K562 (cell line): ENCODE measurements around the gene FAAH. TPM values are rescaled to one million over a fixed set of nuclear protein-coding genes. Genes with fewer than 3 reads are reported as not detected.

Source experiments
- CREB3L1 ChIP-seq: fragments of 450-650 bp; IDR thresholded peaks from 2 replicates; pipeline ENCODE4 v1.6.1; 2014; ENCODE audit warnings: low read depth, mild to moderate bottlenecking, moderate library complexity, borderline replicate concordance
- HOMEZ ChIP-seq: fragments of 250-450 bp; sonication (Bioruptor Pico); IDR thresholded peaks from 2 replicates; pipeline ENCODE4 v1.4.0; 2020; ENCODE audit warnings: mild to moderate bottlenecking, moderate library complexity
- LCOR ChIP-seq: sonication (generic); formaldehyde crosslinking; IDR thresholded peaks from 2 replicates; pipeline ENCODE4 v1.8.0; 2022; ENCODE audit warnings: mild to moderate bottlenecking, missing genetic modification reagents
- MEIS2 ChIP-seq: fragments of 450-650 bp; IDR thresholded peaks from 2 replicates; pipeline ENCODE4 v1.6.1; 2014; ENCODE audit warnings: mild to moderate bottlenecking; ENCODE audit not compliant: partially characterized antibody
- NFXL1 ChIP-seq: fragments of 450-650 bp; formaldehyde crosslinking; IDR thresholded peaks from 2 replicates; pipeline ENCODE4 v1.4.0; 2021; ENCODE audit warnings: mild to moderate bottlenecking
- SMARCA4 ChIP-seq: fragments of 450-650 bp; IDR thresholded peaks from 2 replicates; pipeline ENCODE4 v1.6.1; 2016
- YBX1 ChIP-seq: fragments of 450-650 bp; IDR thresholded peaks from 2 replicates; pipeline ENCODE4 v1.7.1; 2016; ENCODE audit warnings: mild to moderate bottlenecking
- ZNF436 ChIP-seq: fragments of 250-450, 450-650 bp; sonication (Bioruptor Pico); formaldehyde crosslinking; IDR thresholded peaks from 2 replicates; pipeline ENCODE4 v1.7.0; 2020; ENCODE audit warnings: mild to moderate bottlenecking
- ZNF609 ChIP-seq: sonication (generic); formaldehyde crosslinking; IDR thresholded peaks from 2 replicates; pipeline ENCODE4 v1.8.1; 2023; ENCODE audit warnings: missing genetic modification reagents, mild to moderate bottlenecking, borderline replicate concordance
- ZNF764 ChIP-seq: fragments of 250-450 bp; sonication (Bioruptor Pico); IDR thresholded peaks from 2 replicates; pipeline ENCODE4 v1.4.0; 2020; ENCODE audit warnings: low read depth, mild to moderate bottlenecking, moderate library complexity
- polyA plus RNA-seq, 8 experiments: library from polyadenylated mRNA; depleted of rRNA in 4 of 8; stranded (reverse) in 5 of 8; unstranded in 3 of 8; fragments of >200 nt; fragmentation: Nextera tagmentation in 2 of 8; fragmentation: Illumina TruSeq in 1 of 8; extraction: Ambion mirVana in 2 of 8; extraction: Trizol in 1 of 8; gene quantifications; 2 replicates each; pipeline versions ENCODE4 v1.2.1 to v1.2.3, GENCODE V29; 2011 to 2014; ENCODE audit warnings: inconsistent platforms in 1 of 8, missing spikeins in 1 of 8
- total RNA-seq, 7 experiments: library from RNA; depleted of rRNA in 6 of 7; stranded (reverse); fragments of >200 nt in 6 of 7; fragmentation: Illumina TruSeq in 2 of 7; extraction: Trizol in 2 of 7; gene quantifications; 2 replicates each; pipeline versions ENCODE4 v1.2.1 to v1.2.3, GENCODE V29; 2011 to 2021; ENCODE audit warnings: low replicate concordance in 1 of 7
- TF ChIP-seq, protein P1 (sequence below): fragments of 250-450 bp; sonication (Bioruptor Pico); IDR thresholded peaks from 2 replicates; pipeline ENCODE4 v1.4.0; 2020; ENCODE audit warnings: mild to moderate bottlenecking, moderate library complexity, borderline replicate concordance
- TF ChIP-seq, protein P2 (sequence below): sonication (generic); formaldehyde crosslinking; IDR thresholded peaks from 2 replicates; pipeline ENCODE4 v1.8.1; 2022; ENCODE audit warnings: missing genetic modification reagents

Gene FAAH
- total and polyA plus RNA-seq, 9 of the 15 experiments (the other 6 are each of a cell fraction or from before 2014, with no cell fraction given), result 0.06 to 1.1 (median 0.32) TPM

- no peak for TF ChIP-seq CREB3L1
- TF ChIP-seq SMARCA4, result no peak; the same call in 1 of the 2 replicates
- peak; percentile 87 for TF ChIP-seq MEIS2
- TF ChIP-seq ZNF609, result no peak
- TF ChIP-seq YBX1, result no peak
- TF ChIP-seq NFXL1 (CRISPR knock-in tag), result no peak
- TF ChIP-seq ZNF436, result no peak
- TF ChIP-seq LCOR, result peak; percentile 48; the same call in 1 of the 2 replicates
- TF ChIP-seq ZNF764 (CRISPR knock-in tag), result no peak
- TF ChIP-seq, protein P1, sequence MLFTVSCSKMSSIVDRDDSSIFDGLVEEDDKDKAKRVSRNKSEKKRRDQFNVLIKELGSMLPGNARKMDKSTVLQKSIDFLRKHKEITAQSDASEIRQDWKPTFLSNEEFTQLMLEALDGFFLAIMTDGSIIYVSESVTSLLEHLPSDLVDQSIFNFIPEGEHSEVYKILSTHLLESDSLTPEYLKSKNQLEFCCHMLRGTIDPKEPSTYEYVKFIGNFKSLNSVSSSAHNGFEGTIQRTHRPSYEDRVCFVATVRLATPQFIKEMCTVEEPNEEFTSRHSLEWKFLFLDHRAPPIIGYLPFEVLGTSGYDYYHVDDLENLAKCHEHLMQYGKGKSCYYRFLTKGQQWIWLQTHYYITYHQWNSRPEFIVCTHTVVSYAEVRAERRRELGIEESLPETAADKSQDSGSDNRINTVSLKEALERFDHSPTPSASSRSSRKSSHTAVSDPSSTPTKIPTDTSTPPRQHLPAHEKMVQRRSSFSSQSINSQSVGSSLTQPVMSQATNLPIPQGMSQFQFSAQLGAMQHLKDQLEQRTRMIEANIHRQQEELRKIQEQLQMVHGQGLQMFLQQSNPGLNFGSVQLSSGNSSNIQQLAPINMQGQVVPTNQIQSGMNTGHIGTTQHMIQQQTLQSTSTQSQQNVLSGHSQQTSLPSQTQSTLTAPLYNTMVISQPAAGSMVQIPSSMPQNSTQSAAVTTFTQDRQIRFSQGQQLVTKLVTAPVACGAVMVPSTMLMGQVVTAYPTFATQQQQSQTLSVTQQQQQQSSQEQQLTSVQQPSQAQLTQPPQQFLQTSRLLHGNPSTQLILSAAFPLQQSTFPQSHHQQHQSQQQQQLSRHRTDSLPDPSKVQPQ, result no peak
- TF ChIP-seq HOMEZ (CRISPR knock-in tag), result no peak
- TF ChIP-seq, protein P2, sequence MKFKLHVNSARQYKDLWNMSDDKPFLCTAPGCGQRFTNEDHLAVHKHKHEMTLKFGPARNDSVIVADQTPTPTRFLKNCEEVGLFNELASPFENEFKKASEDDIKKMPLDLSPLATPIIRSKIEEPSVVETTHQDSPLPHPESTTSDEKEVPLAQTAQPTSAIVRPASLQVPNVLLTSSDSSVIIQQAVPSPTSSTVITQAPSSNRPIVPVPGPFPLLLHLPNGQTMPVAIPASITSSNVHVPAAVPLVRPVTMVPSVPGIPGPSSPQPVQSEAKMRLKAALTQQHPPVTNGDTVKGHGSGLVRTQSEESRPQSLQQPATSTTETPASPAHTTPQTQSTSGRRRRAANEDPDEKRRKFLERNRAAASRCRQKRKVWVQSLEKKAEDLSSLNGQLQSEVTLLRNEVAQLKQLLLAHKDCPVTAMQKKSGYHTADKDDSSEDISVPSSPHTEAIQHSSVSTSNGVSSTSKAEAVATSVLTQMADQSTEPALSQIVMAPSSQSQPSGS (CRISPR knock-in tag), result no peak
Measured at GRCh38 chr1:46370214-46370633, 23.9 kb upstream of the FAAH start (continued).
